GM12878 (cell line): Measurements from ENCODE around the gene PLRG1. TPM values are rescaled to one million over a fixed set of nuclear protein-coding genes. Genes with fewer than 3 reads are reported as not detected.

Experiments used
- ATAC-seq: fragments of 200-7000 bp; cut with Tn5 transposase; 3 replicates; pipeline ENCODE4 v1.9.1; 2020; ENCODE audit warnings: mild to moderate bottlenecking, moderate library complexity
- BruUV-seq: library from RNA; stranded (reverse); fragments of 400-500 nt; replicated peaks from 2 replicates; lab custom pipeline; 2021; lab: Mats Ljungman, UMichigan
- CTCF ChIA-PET: fragments of 300-600 bp; sonication (Branson Sonifier 250); formaldehyde crosslinking; extraction: SDS; loops from one replicate; lab custom pipeline; 2021; ENCODE audit warnings: inconsistent platforms; lab: Yijun Ruan, JAX
- POLR2A ChIA-PET: fragments of 350-600 bp; formaldehyde crosslinking; extraction: SDS; loops from one replicate; lab custom pipeline; 2021; ENCODE audit warnings: inconsistent platforms; lab: Charles Lee
- RAD21 ChIA-PET: fragments of 300-600 bp; sonication (Branson Sonifier 250); formaldehyde crosslinking; loops from one replicate; lab custom pipeline; 2023; ENCODE audit warnings: antibody characterized with exemption; ENCODE audit not compliant: unreplicated experiment; lab: Charles Lee
- SMC1A ChIA-PET: fragments of 300-600 bp; sonication (Branson Sonifier 250); formaldehyde crosslinking; loops from one replicate; lab custom pipeline; 2023; ENCODE audit not compliant: unreplicated experiment, uncharacterized antibody; lab: Charles Lee
- DNase-seq: peaks from one replicate; pipeline ENCODE4 v3.0.0-alpha.2; 2011; ENCODE audit warnings: low read depth, low spot score
- FAIRE-seq: peaks from 3 replicates; lab custom pipeline; 2011; peaks lifted over from hg19 to GRCh38; lab: Jason Lieb, UNC
- H2AFZ ChIP-seq: 2 replicates; pipeline ENCODE4 v1.6.0; 2011; ENCODE audit warnings: low read depth, low read length, control low read depth; ENCODE audit not compliant: control insufficient read depth
- H3K27ac ChIP-seq: 2 replicates; pipeline ENCODE4 v1.5.1; 2011; ENCODE audit warnings: control low read depth; ENCODE audit not compliant: control insufficient read depth, insufficient read depth
- H3K27me3 ChIP-seq, 2 experiments: replicated peaks in 1 of 2; 2 replicates each; pipeline versions ENCODE4 v1.6.0 to v1.6.1; 2011; ENCODE audit warnings: low read length in 1 of 2; ENCODE audit not compliant: control insufficient read depth in 2 of 2, insufficient read depth in 2 of 2
- H3K36me3 ChIP-seq, 2 experiments: 2 replicates each; pipeline ENCODE4 v1.5.1; 2011; ENCODE audit warnings: low read length in 1 of 2; ENCODE audit not compliant: control insufficient read depth in 2 of 2, insufficient read depth in 2 of 2
- H3K4me1 ChIP-seq: 2 replicates; pipeline ENCODE4 v1.6.1; 2011; ENCODE audit warnings: mild to moderate bottlenecking, low read length, moderate library complexity, mixed read lengths; ENCODE audit not compliant: control insufficient read depth, insufficient read depth
- H3K4me2 ChIP-seq: 2 replicates; pipeline ENCODE4 v1.6.0; 2011; ENCODE audit warnings: control low read depth; ENCODE audit not compliant: control insufficient read depth, insufficient read depth
- H3K4me3 ChIP-seq: fragments of 200-600 bp; sonication (generic); 2 replicates; pipeline ENCODE4 v1.5.1; 2016
- H3K79me2 ChIP-seq: 2 replicates; pipeline ENCODE4 v1.6.0; 2011; ENCODE audit warnings: low read length; ENCODE audit not compliant: control insufficient read depth, insufficient read depth
- H3K9ac ChIP-seq: 2 replicates; pipeline ENCODE4 v1.8.0; 2011; ENCODE audit warnings: low read length, control low read depth, mixed read lengths; ENCODE audit not compliant: control insufficient read depth, insufficient read depth
- H3K9me3 ChIP-seq: replicated peaks from 3 replicates; pipeline ENCODE4 v1.5.1; 2011; ENCODE audit warnings: mild to moderate bottlenecking, low read length; ENCODE audit not compliant: control insufficient read depth, insufficient read depth
- H4K20me1 ChIP-seq: 2 replicates; pipeline ENCODE4 v1.6.0; 2011; ENCODE audit not compliant: control insufficient read depth, insufficient read depth
- BMI1 ChIP-seq: fragments of 450-650 bp; IDR thresholded peaks from 2 replicates; pipeline ENCODE4 v1.6.1; 2016; ENCODE audit warnings: mild to moderate bottlenecking, moderate library complexity, borderline replicate concordance
- CHD4 ChIP-seq: fragments of 200-600 bp; sonication (generic); IDR thresholded peaks from 2 replicates; pipeline ENCODE4 v1.6.1; 2016; ENCODE audit warnings: mild to moderate bottlenecking
- CREB1 ChIP-seq: IDR thresholded peaks from 2 replicates; pipeline ENCODE4 v1.6.1; 2012; ENCODE audit warnings: low read depth, mild to moderate bottlenecking, inconsistent platforms
- E4F1 ChIP-seq: fragments of 450-650 bp; IDR thresholded peaks from 2 replicates; pipeline ENCODE4 v1.6.1; 2018; ENCODE audit warnings: borderline replicate concordance, mild to moderate bottlenecking; ENCODE audit not compliant: partially characterized antibody
- ELK1 ChIP-seq: IDR thresholded peaks from 2 replicates; pipeline ENCODE4 v1.6.1; 2012; ENCODE audit warnings: low read depth, low read length, improper control_type of control experiment
- ETV6 ChIP-seq, 2 experiments: fragments of 450-650 bp in 1 of 2; IDR thresholded peaks in 1 of 2; conservative IDR thresholded peaks in 1 of 2; 2 replicates each; pipeline ENCODE4 v1.6.1; 2014; ENCODE audit warnings: antibody characterized with exemption in 1 of 2, borderline replicate concordance in 1 of 2, low read depth in 1 of 2, mild to moderate bottlenecking in 1 of 2, moderate library complexity in 1 of 2
- FOXM1 ChIP-seq: IDR thresholded peaks from 2 replicates; pipeline ENCODE4 v1.6.1; 2012; ENCODE audit warnings: low read depth, mild to moderate bottlenecking, inconsistent platforms, low read length, moderate library complexity
- HDAC6 ChIP-seq: fragments of 200-600 bp; sonication (generic); IDR thresholded peaks from one replicate; pipeline ENCODE4 v1.8.0; 2017; ENCODE audit warnings: antibody characterized with exemption; ENCODE audit not compliant: unreplicated experiment
- NBN ChIP-seq: fragments of 450-650 bp; IDR thresholded peaks from 2 replicates; pipeline ENCODE4 v1.6.1; 2016
- POU2F2 ChIP-seq: IDR thresholded peaks from 3 replicates; pipeline ENCODE4 v1.6.1; 2011; ENCODE audit warnings: low read depth, mild to moderate bottlenecking, low read length, borderline replicate concordance
- RELB ChIP-seq: fragments of 450-650 bp; IDR thresholded peaks from 2 replicates; pipeline ENCODE4 v1.6.1; 2017; ENCODE audit warnings: low read depth, mild to moderate bottlenecking, moderate library complexity
- SKIL ChIP-seq: fragments of 450-650 bp; IDR thresholded peaks from 2 replicates; pipeline ENCODE4 v1.6.1; 2017; ENCODE audit warnings: mild to moderate bottlenecking, low read depth, inconsistent platforms; ENCODE audit not compliant: poor library complexity, severe bottlenecking
- SMAD1 ChIP-seq: fragments of 450-650 bp; IDR thresholded peaks from 2 replicates; pipeline ENCODE4 v1.6.1; 2018; ENCODE audit warnings: mild to moderate bottlenecking, low read depth; ENCODE audit not compliant: partially characterized antibody
- TCF3 ChIP-seq: IDR thresholded peaks from 2 replicates; pipeline ENCODE4 v1.6.1; 2012; ENCODE audit warnings: low read depth, mild to moderate bottlenecking, low read length, borderline replicate concordance; ENCODE audit not compliant: insufficient read depth
- WRNIP1 ChIP-seq: IDR thresholded peaks from 2 replicates; pipeline ENCODE4 v1.6.1; 2011; ENCODE audit warnings: low read depth, low read length, improper control_type of control experiment, borderline replicate concordance
- WGBS: methylation state at CpG from one replicate; pipeline ENCODE4 v1.1.6; 2016; ENCODE audit warnings: low lambda C conversion rate; ENCODE audit not compliant: insufficient replicate concordance, insufficient coverage; ENCODE audit errors: missing lambda C conversion rate; 5-methylcytosine and 5-hydroxymethylcytosine counted together
- in situ Hi-C: fragments of 300-500 bp; cut with MboI; formaldehyde crosslinking; loops from 9 replicates; pipeline ENCODE4 v1.14.3; 2018; ENCODE audit warnings: mixed read lengths
- intact Hi-C: fragments of 100-400 bp; cut with micrococcal nuclease; formaldehyde crosslinking; loops from one replicate; pipeline ENCODE4 v1.14.2; 2022; ENCODE audit not compliant: unreplicated experiment
- polyA plus RNA-seq, 11 experiments: library from polyadenylated mRNA; depleted of rRNA in 4 of 11; unstranded in 6 of 11; stranded (reverse) in 5 of 11; fragments of >200 nt; fragmentation: Nextera tagmentation in 4 of 11; fragmentation: Illumina TruSeq in 1 of 11; extraction: Ambion mirVana in 4 of 11; extraction: Trizol in 1 of 11; gene quantifications; 1 replicate in 1 of 11; 2 replicates in 10 of 11; pipeline versions ENCODE4 v1.2.1 to v1.2.3, GENCODE V29; 2011 to 2016; ENCODE audit warnings: inconsistent platforms in 2 of 11, missing spikeins in 2 of 11, low read depth in 1 of 11
- total RNA-seq, 4 experiments: library from RNA; depleted of rRNA in 3 of 4; stranded (reverse); fragments of >200 nt in 3 of 4; fragmentation: Illumina TruSeq in 1 of 4; extraction: Trizol in 1 of 4; gene quantifications; 2 replicates each; pipeline versions ENCODE4 v1.2.1 to v1.2.3, GENCODE V29; 2013 to 2021

The PLRG1 gene
- total and polyA plus RNA-seq, 10 of the 15 experiments (the other 5 are each of a cell fraction or from before 2014, with no cell fraction given), result 54.7 to 182 (median 111) TPM

GRCh38 chr4:154578919-154579318 lies 28.7 kb upstream of the PLRG1 start:
- no peak overlapping the region for H3K4me2 ChIP-seq
- TF ChIP-seq SKIL (no peak), FOXM1 (no peak), RELB (no peak), SMAD1 (no peak), HDAC6 (no peak), CREB1 (no peak), BMI1 (no peak), ELK1 (no peak), POU2F2 (no peak), E4F1 (no peak), TCF3 (no peak), WRNIP1 (no peak), ETV6 (conservative IDR thresholded peaks at IDR 0.05 in 1 of 2, IDR thresholded peaks at IDR 0.05 in 1 of 2; ENCODE audit: borderline replicate concordance in 1 of 2, low read depth in 1 of 2) (no peak), CHD4 (no peak), NBN (no peak)
- TF ChIP-seq, all 136 proteins: peak for 0
- RAD21 ChIA-PET, result no interaction called here
- no peaks in the 10 kb centered on the region for H3K79me2 ChIP-seq
- no peaks in the 10 kb centered on the region for H3K27me3 ChIP-seq
- no peak overlapping the region for H3K27ac ChIP-seq
- in situ Hi-C loops, result no loop called here
- H3K4me3 ChIP-seq, result no peak overlapping the region
- POLR2A ChIA-PET, result no interaction called here
- no peaks in the 10 kb centered on the region for H3K36me3 ChIP-seq
- no peaks in the 10 kb centered on the region for H3K9me3 ChIP-seq
- no peaks in the 10 kb centered on the region for H3K4me1 ChIP-seq
- no peak for FAIRE-seq
- intact Hi-C loops, result no loop called here
- CTCF ChIA-PET, result no interaction called here
- H4K20me1 ChIP-seq, result no peaks in the 10 kb centered on the region
- H2AFZ ChIP-seq, result no peak overlapping the region
- no TSS peak for BruUV-seq
- DNase-seq, result no peak
- ATAC-seq, result no peak
- SMC1A ChIA-PET, result interaction anchor here (1.0 kb wide), 1 partner anchor 44 kb away, joined by 3 read pairs; no protein-coding TSS in a partner anchor
- no peak overlapping the region for H3K9ac ChIP-seq
- 0% methylated on average over 1 of the region's 1 CpG for WGBS
